Ureter (tissue), 1 donor: Measurements from ENCODE around the gene VASH1. TPM values are rescaled to one million over a fixed set of nuclear protein-coding genes. Genes with fewer than 3 reads are reported as not detected.

Experiments used
- DNase-seq: peaks from one replicate; pipeline ENCODE4 v3.0.0-alpha.2; 2020; ENCODE audit warnings: low spot score
- total RNA-seq: library from RNA; stranded (reverse); gene quantifications from one replicate; pipeline ENCODE4 v1.2.4, GENCODE V29; 2023
- donor health status: DM: yes; HTN: yes; CAD: no.

Gene VASH1
- total RNA-seq, 1 donor from 2014 or later: 9.0 TPM

DNA sequence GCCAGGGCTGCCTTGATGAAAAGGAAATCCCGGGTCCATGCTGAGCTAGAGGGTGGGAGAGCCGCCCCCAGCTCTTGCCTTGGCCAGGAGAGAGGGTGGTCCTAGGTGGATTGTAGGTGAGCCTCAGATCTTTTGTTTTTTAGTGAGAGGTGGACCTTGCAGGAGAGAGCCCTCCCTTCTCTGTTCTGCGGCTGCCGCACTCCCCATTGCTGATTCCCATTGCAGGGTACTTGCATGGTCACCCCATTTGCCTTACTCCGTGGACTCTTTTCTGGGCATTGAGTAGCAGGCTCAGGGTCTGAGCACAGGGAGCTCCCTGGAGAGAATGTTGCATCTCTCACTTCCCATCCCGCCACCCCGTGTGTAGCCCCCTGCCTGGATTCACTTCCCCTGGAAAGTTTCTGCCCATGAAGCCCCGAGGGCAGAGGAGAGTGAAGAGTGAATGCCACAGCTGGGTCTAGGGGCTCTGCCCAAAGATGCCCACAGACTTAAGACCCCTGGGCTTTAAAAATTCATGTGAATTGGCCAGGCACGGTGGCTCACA lies 10.2 kb downstream of the VASH1 start:
- no peak for DNase-seq

GRCh38 chr14:76772300-76773187 lies 11.3 kb downstream of the VASH1 start:
- DNase-seq: no peak

GRCh38 chr14:76773188-76773885 lies 12.1 kb downstream of the VASH1 start:
- peak; percentile 77 for DNase-seq

DNA sequence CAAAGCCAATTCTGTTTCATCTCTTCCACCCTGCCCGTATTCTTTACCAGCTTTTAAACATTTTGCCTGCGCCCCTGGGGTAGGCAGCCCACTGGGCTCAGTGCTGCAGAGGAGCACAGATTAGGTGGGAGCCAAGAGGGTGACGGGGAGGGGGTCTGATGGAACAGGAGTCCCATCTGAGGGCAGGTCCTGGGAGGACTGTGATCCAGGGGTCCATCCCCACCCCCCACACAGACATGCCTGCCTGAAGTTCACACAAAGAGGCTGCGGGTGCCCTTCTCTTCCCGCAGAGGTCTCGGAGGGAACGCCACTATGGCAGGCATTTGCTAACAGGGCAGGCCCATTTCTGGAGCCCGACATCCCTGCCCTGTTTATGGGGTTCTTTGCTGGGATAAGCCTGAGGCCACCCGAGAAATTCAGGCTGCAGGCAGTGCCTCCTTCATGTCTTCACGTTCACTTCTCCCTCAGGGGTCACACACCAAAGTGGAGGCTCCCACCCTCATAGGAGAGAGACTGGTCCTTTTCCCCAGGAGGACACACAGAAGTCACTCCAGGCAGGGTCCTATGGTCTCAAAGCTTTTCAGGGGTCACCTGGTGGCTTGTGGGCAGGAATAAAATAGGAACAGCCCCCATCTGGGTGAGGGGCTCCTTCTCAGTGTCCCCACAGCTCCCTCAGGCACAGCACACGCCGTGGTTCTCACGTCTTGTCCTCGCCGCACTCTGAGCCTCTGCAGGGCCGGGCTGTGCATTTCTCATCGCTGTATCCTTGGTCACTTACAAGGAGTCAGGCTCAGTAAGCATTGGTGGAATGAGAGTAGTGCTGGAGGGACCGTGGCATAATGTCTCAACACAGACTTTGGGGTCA lies 12.9 kb downstream of the VASH1 start:
- DNase-seq: no peak

DNA sequence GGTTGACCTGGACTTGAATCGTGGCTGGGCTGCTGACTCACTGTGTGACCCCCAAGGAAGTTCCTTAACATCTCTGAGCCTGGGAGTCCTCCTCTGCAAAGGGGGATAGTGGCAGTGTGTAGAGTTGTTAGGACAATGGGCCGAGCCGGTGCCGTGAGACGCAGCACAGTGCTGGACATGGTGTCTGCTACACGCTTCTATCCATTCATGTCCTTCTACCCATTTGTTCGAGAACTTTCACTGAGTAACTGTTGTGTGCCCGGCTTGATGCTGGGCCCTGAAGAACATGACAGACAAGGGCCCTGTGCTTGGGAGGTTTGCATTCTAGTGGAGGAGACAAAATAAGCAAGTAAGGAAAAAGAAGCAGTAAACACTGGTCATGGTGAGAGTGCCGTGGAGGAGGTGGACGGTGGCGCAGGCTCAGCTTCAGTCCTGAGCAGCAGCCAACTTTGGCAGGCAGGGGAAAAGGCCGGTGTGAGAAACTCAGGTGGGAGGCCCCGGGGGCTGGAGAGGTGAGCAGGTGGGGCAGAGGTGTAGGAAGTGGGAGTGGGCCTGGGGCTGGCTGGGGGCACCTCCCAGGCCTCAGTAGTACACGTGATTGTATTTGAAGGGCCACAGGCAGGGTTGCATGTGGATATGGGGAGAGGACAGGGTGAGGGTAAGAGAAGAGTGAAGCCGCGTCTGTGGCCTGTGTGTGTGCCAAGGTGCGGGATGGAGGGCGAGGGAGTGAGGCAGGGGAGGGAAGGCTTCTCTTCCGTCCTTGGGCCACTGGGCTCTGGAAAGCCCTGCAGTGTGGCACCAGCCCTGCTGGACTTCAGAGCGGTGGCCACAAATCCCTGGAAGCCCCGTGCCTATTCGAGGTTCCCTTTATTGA lies 13.8 kb downstream of the VASH1 start:
- no peak for DNase-seq

DNA sequence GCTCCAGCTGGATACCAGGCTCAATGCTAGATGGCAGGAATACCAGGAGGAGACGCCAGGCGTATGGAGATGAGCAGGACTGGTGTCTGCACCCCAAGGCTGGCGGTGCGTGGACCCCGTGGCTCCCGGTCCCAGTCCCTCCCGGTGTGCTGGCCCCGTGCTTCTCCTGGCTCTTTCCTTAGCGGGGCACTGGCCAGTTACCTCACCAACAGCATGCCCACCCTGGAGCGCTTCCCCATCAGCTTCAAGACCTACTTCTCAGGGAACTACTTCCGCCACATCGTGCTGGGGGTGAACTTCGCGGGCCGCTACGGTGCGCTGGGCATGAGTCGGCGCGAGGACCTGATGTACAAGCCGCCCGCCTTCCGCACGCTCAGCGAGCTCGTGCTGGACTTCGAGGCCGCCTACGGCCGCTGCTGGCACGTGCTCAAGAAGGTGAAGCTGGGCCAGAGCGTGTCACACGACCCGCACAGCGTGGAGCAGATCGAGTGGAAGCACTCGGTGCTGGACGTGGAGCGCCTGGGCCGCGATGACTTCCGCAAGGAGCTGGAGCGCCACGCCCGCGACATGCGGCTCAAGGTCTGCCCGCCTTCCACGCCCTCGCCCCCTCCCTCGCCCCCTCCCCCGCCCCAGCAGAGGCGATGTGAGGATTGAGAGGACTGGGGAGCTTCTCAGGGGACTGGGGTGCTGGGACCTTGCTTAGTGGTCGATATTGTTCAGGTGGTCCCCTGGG lies 14.6 kb downstream of the VASH1 start:
- no peak for DNase-seq

DNA sequence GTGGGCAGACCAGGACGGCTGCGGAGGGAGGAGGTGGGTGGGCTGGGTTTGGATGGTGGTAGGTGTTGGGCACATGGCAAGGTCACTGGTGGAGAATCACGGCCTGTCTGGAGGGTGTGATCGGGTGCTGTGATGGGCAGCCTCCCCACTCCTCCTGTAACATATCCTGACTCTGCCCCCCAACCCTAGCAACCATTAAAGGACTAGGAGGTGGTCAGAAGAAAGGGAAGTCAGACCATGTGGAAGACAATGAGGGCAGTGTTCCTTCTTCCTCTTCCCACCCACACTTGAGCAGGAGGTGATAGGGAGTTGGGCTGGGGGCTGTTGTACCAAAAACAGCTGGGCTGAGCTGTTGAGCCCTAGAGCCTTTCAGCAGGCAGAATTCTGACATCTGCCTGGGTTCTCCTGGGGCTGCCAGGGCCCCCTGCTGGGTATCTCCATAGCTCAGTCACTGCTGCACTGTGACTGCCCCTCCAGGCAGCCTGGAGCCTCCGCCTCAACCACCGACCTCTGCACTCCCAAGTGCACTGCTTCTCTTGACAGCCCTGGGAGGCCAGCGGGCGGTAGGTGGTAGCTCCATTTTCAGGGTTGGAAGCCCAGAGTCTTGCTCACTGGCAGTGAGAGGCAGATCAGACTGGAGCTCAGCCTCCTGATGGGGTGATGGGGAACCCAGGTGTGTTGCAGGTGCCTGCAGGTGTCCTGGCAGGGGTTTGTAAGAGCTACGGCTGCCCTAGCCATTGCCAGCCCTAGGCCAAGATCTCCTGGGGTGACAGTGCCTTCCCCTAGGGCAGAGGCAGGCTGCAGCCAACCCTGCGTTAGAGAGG lies 15.4 kb downstream of the VASH1 start:
- no peak for DNase-seq

GRCh38 chr14:76777721-76778120 lies 16.5 kb downstream of the VASH1 start:
- DNase-seq: no peak

GRCh38 chr14:76778546-76779215 lies 17.4 kb downstream of the VASH1 start:
- no peak for DNase-seq

DNA sequence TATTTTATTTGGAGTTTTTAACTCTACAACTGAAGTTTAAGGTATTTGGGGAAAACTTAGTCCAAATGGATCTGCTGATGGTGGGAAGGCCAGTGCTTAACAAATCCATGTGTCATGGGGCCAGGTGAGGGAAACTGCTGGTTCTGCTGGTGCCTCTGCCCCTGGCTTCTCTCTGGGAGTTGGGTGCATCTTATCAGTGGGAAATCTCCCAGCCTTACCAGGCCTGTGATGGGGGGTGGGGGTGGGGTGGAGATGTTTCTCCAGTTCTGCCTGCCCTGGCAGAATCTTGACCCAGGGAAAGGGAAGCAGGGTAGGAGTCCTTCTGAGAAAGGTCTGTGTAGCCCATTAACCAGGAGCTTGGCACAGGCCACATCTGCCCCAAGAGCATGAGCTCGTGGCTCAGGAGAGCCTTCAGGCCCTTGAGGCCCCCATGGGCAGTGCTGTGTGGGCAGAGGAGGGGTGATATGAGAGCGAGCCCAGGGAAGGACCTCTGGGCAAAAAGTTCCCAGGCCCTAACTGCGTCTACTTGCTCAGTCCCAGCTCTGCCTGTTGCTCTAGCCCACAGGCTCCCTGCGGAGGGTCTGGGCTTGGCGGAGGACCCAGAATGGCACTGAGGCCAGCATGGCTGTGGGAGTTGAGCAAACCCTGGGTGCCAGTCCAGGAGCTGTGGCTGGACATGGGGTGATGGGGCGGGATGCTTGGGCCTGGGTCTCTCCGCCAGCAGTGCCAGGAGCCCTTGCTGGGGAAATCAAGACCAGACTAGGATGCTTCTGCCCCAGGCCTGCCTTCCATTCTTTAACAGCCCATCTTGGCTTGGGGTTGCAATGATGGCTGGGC lies 18.2 kb downstream of the VASH1 start:
- DNase-seq: no peak

DNA sequence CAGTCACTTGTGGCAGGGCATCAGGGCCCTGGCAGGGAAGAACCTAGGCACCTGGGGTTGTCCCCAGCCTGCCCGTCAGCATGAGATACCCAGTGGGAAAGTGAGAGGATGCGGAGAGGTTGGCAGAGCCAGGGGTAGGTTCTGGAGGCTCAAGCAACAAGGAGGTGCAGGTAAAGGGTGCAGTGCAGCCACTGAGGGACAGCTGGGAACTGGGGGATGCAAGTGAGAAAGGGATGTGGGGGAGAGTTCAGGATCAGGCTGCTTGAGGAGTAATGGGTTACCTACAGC lies 18.7 kb downstream of the VASH1 start:
- no peak for DNase-seq

- no peak for DNase-seq
Measured at GRCh38 chr14:76780360-76780759, 19.1 kb downstream of the VASH1 start.

DNA sequence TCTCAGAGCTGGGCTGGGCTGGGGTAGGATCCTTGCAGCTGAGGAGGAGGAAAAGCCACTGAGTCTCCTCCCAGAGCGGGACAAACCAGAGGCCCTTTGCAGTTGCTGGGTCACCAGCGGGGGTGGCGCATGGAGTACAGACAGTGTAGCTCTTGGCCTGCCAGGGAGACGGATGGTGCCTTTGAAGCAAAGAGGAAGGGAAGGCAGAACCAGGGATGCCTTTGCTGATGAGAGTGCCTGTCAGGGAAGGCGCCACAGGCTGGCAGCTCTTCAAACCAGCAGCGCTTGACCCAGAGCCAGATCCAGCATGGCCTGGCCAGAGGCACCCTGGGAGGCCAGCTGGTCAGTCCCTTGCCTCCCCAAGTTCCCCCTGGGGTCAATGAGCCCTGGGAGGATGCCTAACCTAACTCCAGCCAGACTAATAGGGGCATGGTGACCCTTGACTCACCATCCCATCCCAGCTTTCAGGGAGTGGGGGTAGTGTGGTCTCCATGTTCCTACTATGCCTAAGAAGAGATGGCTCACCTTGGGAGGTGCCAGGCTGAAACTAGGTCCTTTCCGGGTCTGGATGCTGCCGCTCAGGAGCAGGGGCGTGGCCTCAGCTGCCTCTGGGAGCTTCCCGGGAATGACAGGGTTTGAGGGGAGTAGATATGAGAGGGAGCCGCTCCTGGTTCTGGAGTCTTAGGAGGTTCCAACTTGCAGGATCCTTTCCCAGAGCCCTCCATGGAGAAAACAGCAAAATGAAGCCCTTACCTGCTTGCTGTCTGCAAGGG lies 19.8 kb downstream of the VASH1 start:
- DNase-seq: no peak

GRCh38 chr14:76781648-76782051 lies 20.4 kb downstream of the VASH1 start:
- no peak for DNase-seq

GRCh38 chr14:76782115-76782884 lies 21.0 kb downstream of the VASH1 start:
- no peak for DNase-seq

- DNase-seq: no peak
Measured at GRCh38 chr14:76782885-76783566, 21.8 kb downstream of the VASH1 start.
